Mesenchymal stem cell (in vitro differentiated cells and primary cell): ENCODE results near the gene AKR1E2.

ENCODE experiments used
- DNase-seq: peaks from one replicate; pipeline ENCODE4 v3.0.0-alpha.2; 2013
- H2AFZ ChIP-seq: one replicate; pipeline ENCODE4 v1.6.1; 2013; ENCODE audit warnings: low read depth, mild to moderate bottlenecking, control low read depth, inconsistent platforms, low read length, moderate library complexity
- H2AK5ac ChIP-seq: 2 replicates; pipeline ENCODE4 v1.6.1; 2013; ENCODE audit warnings: low read length, moderate library complexity, mild to moderate bottlenecking, inconsistent platforms; ENCODE audit not compliant: severe bottlenecking
- H2BK120ac ChIP-seq: one replicate; pipeline ENCODE4 v1.6.1; 2013; ENCODE audit warnings: low read depth, mild to moderate bottlenecking, inconsistent platforms, low read length, moderate library complexity
- H2BK12ac ChIP-seq, 2 experiments: one replicate each; pipeline ENCODE4 v1.6.1; 2013; ENCODE audit warnings: inconsistent platforms in 2 of 2, low read length in 2 of 2, mild to moderate bottlenecking in 2 of 2, moderate library complexity in 2 of 2, control low read depth in 1 of 2
- H2BK15ac ChIP-seq: one replicate; pipeline ENCODE4 v1.6.1; 2013; ENCODE audit warnings: mild to moderate bottlenecking, low read depth, inconsistent platforms; ENCODE audit not compliant: poor library complexity, severe bottlenecking
- H2BK5ac ChIP-seq: 2 replicates; pipeline ENCODE4 v1.6.1; 2013; ENCODE audit warnings: low read depth, mild to moderate bottlenecking, low read length, control low read depth, inconsistent platforms; ENCODE audit not compliant: poor library complexity, severe bottlenecking
- H3K14ac ChIP-seq, 2 experiments: one replicate each; pipeline ENCODE4 v1.6.1; 2013; ENCODE audit warnings: inconsistent platforms in 2 of 2, low read length in 2 of 2, control low read depth in 1 of 2, mild to moderate bottlenecking in 1 of 2, moderate library complexity in 1 of 2
- H3K18ac ChIP-seq, 2 experiments: one replicate each; pipeline ENCODE4 v1.6.1; 2013; ENCODE audit warnings: inconsistent platforms in 2 of 2, low read length in 2 of 2, control low read depth in 1 of 2, low read depth in 1 of 2, mild to moderate bottlenecking in 1 of 2
- H3K23ac ChIP-seq, 2 experiments: one replicate each; pipeline ENCODE4 v1.6.1; 2013; ENCODE audit warnings: inconsistent platforms in 2 of 2, low read length in 2 of 2, mild to moderate bottlenecking in 2 of 2, moderate library complexity in 2 of 2, control low read depth in 1 of 2
- H3K27ac ChIP-seq: 2 replicates; pipeline ENCODE4 v1.5.1; 2013; ENCODE audit warnings: mild to moderate bottlenecking, moderate library complexity, low read length, control low read depth, inconsistent platforms; ENCODE audit not compliant: poor library complexity, severe bottlenecking
- H3K27me3 ChIP-seq, 2 experiments: 2 replicates each; pipeline versions ENCODE4 v1.6.1 to v1.7.0; 2013; ENCODE audit warnings: low read length in 2 of 2, mild to moderate bottlenecking in 2 of 2, moderate library complexity in 2 of 2, control low read depth in 1 of 2, inconsistent platforms in 1 of 2; ENCODE audit not compliant: control insufficient read depth in 1 of 2, insufficient read depth in 1 of 2
- H3K36me3 ChIP-seq, 2 experiments: 2 replicates each; pipeline versions ENCODE4 v1.6.1 to v1.7.0; 2013; ENCODE audit warnings: low read length in 2 of 2, control low read depth in 1 of 2, inconsistent platforms in 1 of 2, low read depth in 1 of 2, mild to moderate bottlenecking in 1 of 2; ENCODE audit not compliant: insufficient read depth in 2 of 2, control insufficient read depth in 1 of 2
- H3K4ac ChIP-seq, 2 experiments: one replicate each; pipeline ENCODE4 v1.6.1; 2013; ENCODE audit warnings: inconsistent platforms in 2 of 2, low read length in 2 of 2, mild to moderate bottlenecking in 2 of 2, moderate library complexity in 2 of 2, control low read depth in 1 of 2, low read depth in 1 of 2
- H3K4me1 ChIP-seq: 2 replicates; pipeline ENCODE4 v1.6.1; 2013; ENCODE audit warnings: low read depth, low read length, control low read depth; ENCODE audit not compliant: control insufficient read depth, insufficient read depth
- H3K4me2 ChIP-seq: 2 replicates; pipeline ENCODE4 v1.6.1; 2013; ENCODE audit warnings: low read length, mild to moderate bottlenecking, inconsistent platforms; ENCODE audit not compliant: poor library complexity, severe bottlenecking
- H3K4me3 ChIP-seq, 2 experiments: 2 replicates each; pipeline versions ENCODE4 v1.5.1 to v1.7.0; 2013; ENCODE audit warnings: low read length in 2 of 2, mild to moderate bottlenecking in 2 of 2, control low read depth in 1 of 2, low read depth in 1 of 2; ENCODE audit not compliant: insufficient read depth in 1 of 2
- H3K79me1 ChIP-seq: replicated peaks from 2 replicates; pipeline ENCODE4 v1.6.1; 2013; ENCODE audit warnings: mild to moderate bottlenecking, control low read depth, low read length, inconsistent platforms; ENCODE audit not compliant: poor library complexity, severe bottlenecking
- H3K9ac ChIP-seq: 2 replicates; pipeline ENCODE4 v1.7.0; 2013; ENCODE audit warnings: mild to moderate bottlenecking, low read length, moderate library complexity
- H3K9me3 ChIP-seq: 2 replicates; pipeline ENCODE4 v1.7.0; 2013; ENCODE audit warnings: mild to moderate bottlenecking, low read length; ENCODE audit not compliant: control insufficient read depth
- H4K8ac ChIP-seq: one replicate; pipeline ENCODE4 v1.6.1; 2013; ENCODE audit warnings: inconsistent platforms, mild to moderate bottlenecking, low read length, moderate library complexity
- H4K91ac ChIP-seq: one replicate; pipeline ENCODE4 v1.6.1; 2013; ENCODE audit warnings: mild to moderate bottlenecking, low read length, inconsistent platforms
- WGBS: methylation state at CpG from one replicate; pipeline ENCODE4 v1.1.7; 2013; ENCODE audit warnings: mixed read lengths; 5-methylcytosine and 5-hydroxymethylcytosine counted together

The AKR1E2 gene

DNA sequence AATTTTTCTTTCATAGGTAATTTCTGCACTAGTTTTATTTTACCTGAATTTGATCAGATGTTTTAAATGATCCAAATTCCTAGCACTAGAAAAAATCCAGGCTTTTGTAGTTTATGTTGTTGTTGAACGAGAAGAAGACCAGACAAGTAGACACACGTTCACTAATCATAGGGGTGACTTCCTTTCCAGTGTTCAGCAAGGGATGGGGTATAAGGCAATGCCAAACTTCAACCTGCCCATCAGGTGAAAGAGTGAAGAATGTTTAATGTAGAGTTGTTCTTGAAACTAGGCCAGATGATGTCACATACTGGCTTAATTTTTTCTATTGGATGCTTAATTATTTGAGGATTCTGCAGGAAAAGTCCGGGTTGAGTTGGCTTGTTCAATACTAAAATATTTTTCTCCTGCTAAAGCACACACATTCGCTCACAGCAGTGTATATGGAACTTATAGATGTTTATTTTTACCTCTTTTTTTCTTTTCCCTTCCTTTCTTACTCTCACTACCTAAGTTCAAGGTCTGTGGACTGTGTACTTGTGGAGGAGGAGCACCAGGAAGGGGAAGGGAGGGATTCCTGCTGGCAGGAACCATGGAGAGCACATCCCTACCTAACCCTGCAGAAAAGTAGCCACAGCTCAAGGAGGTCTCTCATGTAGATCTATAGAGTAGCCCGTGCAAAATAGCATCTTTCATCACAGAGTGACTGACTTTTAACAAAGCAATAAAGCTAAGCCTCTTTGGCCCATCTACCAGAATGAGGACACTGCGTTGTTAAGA is 23.1 kb upstream of the AKR1E2 start:
- Histone ChIP-seq H3K4me2 (no peak overlapping the region), H3K27ac (no peak overlapping the region), H2BK15ac (no peak overlapping the region), H3K14ac (no peak overlapping the region), H2BK12ac (no peak overlapping the region), H3K4me1 (peaks cover 1% of the 10 kb centered on the region), H3K4ac (no peak overlapping the region), H2BK5ac (no peak overlapping the region), H4K91ac (no peak overlapping the region), H3K18ac (no peak overlapping the region), H3K27me3 (no peaks in the 10 kb centered on the region), H3K36me3 (no peaks in the 10 kb centered on the region), H3K4me3 (no peak overlapping the region), H2BK120ac (no peak overlapping the region), H3K9me3 (no peaks in the 10 kb centered on the region), H2AK5ac (no peak overlapping the region), H3K79me1 (no peaks in the 10 kb centered on the region), H2AFZ (no peak overlapping the region), H3K23ac (no peak overlapping the region), H4K8ac (no peak overlapping the region), H3K9ac (no peak overlapping the region)
- no peak for DNase-seq
- 98% methylated on average over 4 of the region's 6 CpGs for WGBS

DNA sequence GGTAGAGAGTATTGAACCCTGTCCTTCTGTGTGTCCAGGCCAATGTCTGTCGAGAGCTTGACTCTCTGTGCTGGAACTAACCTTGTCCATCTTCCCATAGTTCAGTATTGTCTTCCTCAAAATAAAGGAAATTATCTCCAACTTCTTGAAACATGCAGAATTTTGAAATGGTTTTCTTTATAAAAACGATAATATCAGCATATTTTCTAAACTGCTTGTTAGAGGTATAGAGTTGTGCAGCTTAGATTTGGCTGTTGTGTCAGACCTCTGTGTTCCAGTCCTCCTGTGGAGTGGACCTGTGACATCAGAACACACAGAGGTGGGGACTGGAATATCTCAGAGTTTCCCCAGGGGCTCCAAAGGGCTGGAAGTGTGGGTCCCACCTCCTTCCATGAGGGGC is 22.2 kb upstream of the AKR1E2 start:
- no peak overlapping the region for H4K8ac ChIP-seq
- H2BK120ac ChIP-seq, result no peak overlapping the region
- H3K14ac ChIP-seq, result no peak overlapping the region
- no peak overlapping the region for H3K4ac ChIP-seq
- peaks cover 1% of the 10 kb centered on the region for H3K4me1 ChIP-seq
- no peak for DNase-seq
- H3K18ac ChIP-seq, result no peak overlapping the region
- no peaks in the 10 kb centered on the region for H3K36me3 ChIP-seq
- peak overlapping the region; percentile 51 for H2AK5ac ChIP-seq
- H3K4me2 ChIP-seq, result no peak overlapping the region
- no peak overlapping the region for H4K91ac ChIP-seq
- no peak overlapping the region for H2AFZ ChIP-seq
- no peaks in the 10 kb centered on the region for H3K9me3 ChIP-seq
- no peak overlapping the region for H3K27ac ChIP-seq
- 100% methylated on average over 2 of the region's 2 CpGs for WGBS
- H3K27me3 ChIP-seq, result no peaks in the 10 kb centered on the region
- no peak overlapping the region for H2BK5ac ChIP-seq
- H3K4me3 ChIP-seq, result no peak overlapping the region
- H2BK15ac ChIP-seq, result no peak overlapping the region
- no peak overlapping the region for H2BK12ac ChIP-seq
- peak overlapping the region; percentile 62 for H3K9ac ChIP-seq
- H3K79me1 ChIP-seq, result no peaks in the 10 kb centered on the region
- H3K23ac ChIP-seq, result no peak overlapping the region

DNA sequence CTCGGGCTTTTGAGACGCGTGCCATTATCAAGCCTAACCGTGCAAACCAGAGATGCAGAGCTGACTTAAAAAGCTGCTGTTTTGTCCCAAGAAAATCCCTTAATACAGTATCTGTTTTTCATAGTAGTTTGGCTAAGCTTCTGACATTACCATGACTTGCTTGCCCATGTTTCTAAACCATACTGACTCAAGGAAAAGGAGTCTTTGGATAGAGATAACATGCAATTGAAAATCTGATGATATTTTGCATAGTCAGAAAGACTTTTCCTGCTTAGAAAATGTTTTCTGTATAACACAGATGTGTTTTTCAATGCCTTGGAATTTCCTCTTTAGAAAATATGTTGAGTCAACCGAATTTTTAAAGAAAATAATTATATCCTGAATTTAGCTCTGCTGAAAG is 21.5 kb upstream of the AKR1E2 start:
- Histone ChIP-seq H2BK12ac (no peak overlapping the region), H3K79me1 (no peaks in the 10 kb centered on the region), H3K27me3 (no peaks in the 10 kb centered on the region), H3K4me2 (no peak overlapping the region), H3K23ac (no peak overlapping the region), H3K14ac (no peak overlapping the region), H2BK15ac (no peak overlapping the region), H3K9ac (peak overlapping the region; percentile 62), H4K8ac (no peak overlapping the region), H3K18ac (no peak overlapping the region), H2BK120ac (no peak overlapping the region), H2AFZ (no peak overlapping the region), H2AK5ac (no peak overlapping the region), H4K91ac (no peak overlapping the region), H3K27ac (no peak overlapping the region), H3K4me1 (peaks cover 1% of the 10 kb centered on the region), H3K36me3 (no peaks in the 10 kb centered on the region), H3K9me3 (no peaks in the 10 kb centered on the region), H3K4ac (no peak overlapping the region), H3K4me3 (no peak overlapping the region), H2BK5ac (no peak overlapping the region)
- no peak for DNase-seq
- WGBS, result 98% methylated on average over 4 of the region's 5 CpGs

DNA sequence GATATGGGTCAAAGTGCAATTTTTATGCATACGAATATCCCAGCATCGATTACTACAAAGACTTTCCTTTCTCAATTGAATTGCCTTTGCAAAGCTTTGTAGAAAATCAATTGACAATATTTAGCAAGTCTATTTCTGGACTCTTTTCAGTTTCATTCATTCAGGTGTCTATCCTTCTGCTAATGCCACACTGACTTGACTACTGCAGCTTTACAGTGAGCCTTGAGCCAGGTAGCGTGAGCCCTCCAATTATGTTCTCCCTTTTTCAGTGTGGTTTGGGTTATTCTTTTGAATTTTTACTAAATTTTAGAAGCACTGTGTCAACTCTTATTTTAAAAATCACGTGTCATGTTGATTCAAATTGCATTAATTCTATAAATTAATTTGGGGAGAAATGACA is 19.5 kb upstream of the AKR1E2 start:
- Histone ChIP-seq H2AK5ac (no peak overlapping the region), H3K36me3 (no peaks in the 10 kb centered on the region), H3K79me1 (no peaks in the 10 kb centered on the region), H3K9me3 (no peaks in the 10 kb centered on the region), H4K8ac (no peak overlapping the region), H3K14ac (no peak overlapping the region), H4K91ac (no peak overlapping the region), H3K27me3 (no peaks in the 10 kb centered on the region), H2BK15ac (no peak overlapping the region), H3K23ac (no peak overlapping the region), H2BK120ac (no peak overlapping the region), H3K4me2 (no peak overlapping the region), H3K4ac (no peak overlapping the region), H3K4me3 (no peak overlapping the region), H2BK5ac (no peak overlapping the region), H3K9ac (no peak overlapping the region), H3K4me1 (peaks cover 1% of the 10 kb centered on the region), H2BK12ac (no peak overlapping the region), H3K18ac (no peak overlapping the region), H2AFZ (no peak overlapping the region), H3K27ac (no peak overlapping the region)
- DNase-seq, result no peak
- WGBS, result 100% methylated on average over 2 of the region's 4 CpGs
